GF-D8 (cell line): ENCODE data around the gene NYNRIN.
"Not testable (repeated sequence)": the region's sequence is repeated elsewhere in the genome, so short reads cannot be mapped to it uniquely, and the experiment has no call there.

ENCODE experiments used
- DNase-seq: peaks from one replicate; lab custom pipeline; 2025; lab: John Stamatoyannopoulos, UW

The NYNRIN gene

DNA sequence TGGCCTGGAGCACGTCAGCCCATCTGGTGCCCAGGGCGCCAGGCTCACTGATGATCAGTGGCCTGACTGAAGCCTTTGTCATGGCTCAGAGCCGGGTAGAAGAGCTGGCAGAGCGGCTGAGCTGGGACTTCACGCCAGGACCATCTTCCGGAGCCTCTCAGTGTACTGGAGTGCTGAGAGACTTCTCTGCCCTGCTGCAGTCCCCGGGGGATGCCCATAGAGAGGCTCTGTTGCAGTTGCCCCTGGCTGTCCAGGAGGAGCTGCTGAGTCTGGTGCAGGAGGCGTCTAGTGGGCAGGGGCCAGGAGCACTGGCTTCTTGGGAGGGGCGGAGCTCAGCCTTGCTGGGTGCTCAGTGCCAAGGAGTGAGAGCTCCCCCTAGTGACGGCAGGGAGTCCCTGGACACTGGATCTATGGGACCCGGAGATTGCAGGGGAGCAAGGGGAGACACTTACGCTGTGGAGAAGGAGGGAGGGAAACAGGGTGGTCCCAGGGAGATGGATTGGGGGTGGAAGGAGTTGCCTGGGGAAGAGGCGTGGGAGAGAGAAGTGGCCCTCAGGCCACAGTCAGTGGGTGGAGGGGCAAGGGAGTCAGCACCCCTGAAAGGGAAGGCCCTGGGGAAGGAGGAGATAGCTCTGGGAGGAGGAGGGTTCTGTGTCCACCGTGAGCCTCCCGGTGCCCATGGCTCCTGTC is 32.9 kb downstream of the NYNRIN start:
- DNase-seq, result peak; percentile 65

DNA sequence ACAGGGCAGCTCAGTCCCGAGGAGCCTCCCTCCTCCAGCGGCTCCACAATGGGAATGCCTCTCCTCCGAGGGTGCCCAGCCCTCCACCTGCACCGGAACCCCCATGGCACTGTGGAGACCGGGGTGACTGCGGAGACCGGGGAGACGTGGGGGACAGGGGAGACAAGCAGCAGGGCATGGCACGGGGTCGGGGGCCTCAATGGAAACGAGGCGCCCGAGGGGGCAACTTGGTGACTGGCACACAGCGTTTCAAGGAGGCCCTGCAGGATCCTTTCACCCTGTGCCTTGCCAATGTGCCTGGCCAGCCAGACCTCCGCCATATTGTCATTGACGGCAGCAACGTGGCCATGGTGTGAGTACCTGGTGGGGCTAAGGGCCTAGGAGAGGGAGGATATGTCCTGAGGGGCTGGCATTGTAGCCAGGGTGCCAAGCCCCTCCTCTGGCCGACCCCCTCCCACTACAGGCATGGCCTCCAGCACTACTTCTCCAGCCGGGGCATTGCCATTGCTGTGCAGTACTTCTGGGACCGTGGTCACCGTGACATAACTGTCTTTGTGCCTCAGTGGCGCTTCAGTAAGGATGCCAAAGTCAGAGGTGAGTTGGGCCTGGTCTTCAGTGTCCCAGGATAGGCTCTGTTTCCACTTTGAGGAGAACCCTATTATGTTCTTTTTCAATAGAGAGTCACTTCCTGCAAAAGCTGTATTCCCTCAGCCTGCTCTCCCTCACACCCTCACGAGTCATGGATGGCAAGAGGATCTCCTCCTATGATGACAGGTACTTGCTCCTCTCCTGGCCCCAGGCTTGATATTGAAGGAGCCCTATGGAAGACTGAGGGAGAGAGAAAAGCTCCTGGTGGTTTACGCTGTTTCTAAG is 33.7 kb downstream of the NYNRIN start:
- no peak for DNase-seq

DNA sequence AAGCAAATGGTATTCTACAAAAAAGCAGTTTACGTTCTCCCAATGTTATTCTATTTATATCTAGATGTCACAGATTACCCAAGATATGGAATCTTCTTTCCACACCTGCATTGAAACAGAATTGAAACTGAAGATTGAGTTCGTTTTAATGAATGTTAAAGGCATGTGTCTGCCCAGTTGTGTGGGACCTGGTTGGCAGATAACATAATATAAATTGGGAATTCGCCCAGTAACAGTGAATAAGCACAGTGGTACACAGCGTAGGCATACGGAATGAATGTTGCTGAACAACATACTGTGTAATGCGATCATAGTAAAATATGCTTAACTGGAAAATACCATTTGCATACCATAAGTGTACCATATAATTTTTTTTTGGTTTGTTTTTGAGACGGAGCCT is 35.2 kb downstream of the NYNRIN start:
- DNase-seq, result no peak

DNA sequence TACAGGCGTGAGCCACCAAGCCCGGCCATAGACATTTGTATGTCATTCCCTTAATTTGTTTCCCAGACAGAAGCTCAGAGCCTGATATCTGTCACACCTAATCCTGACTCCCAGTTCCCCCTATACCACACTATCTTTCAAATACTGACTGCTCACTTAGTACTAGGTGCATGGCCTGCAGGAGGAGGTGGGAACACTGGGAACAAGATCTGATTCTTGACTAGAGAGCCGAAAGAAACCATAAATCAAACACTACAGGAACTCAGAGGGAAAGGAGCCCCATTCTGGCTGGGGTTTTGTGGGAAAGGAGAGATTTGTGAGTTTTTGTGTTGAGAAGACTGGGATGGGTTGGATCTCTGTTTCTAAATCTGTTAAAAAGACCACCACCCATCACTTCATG is 35.9 kb downstream of the NYNRIN start:
- no peak for DNase-seq

DNA sequence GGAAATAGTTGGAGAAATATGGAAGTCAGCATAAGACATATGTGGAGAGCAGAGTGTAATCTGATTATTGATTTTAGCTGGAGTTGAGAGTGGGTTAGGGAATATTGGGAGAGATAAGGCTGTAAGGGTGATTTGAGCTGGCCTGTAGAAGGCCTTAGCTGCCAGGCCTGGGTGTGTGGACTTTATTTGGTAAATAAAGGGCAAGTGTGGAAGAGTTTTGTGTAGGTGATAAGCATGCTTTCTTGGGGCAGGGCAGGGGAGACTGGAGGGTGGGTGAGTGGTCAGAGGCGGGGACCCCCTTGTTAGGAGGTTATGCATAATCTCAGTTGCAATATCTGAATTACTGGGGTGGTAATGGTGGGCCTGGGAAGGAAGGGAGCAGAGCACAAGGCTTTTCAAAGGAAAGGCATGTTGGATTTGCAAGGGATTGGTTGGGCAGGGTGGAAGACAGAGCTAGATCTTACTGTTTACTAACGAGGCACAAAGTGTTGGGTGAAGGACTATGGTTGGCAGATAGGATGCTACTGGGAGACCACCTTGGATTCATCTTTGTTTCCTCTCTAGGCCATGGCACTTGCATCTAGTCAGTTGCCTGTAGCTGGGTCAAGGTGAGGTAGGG is 36.5 kb downstream of the NYNRIN start:
- DNase-seq, result no peak

DNA sequence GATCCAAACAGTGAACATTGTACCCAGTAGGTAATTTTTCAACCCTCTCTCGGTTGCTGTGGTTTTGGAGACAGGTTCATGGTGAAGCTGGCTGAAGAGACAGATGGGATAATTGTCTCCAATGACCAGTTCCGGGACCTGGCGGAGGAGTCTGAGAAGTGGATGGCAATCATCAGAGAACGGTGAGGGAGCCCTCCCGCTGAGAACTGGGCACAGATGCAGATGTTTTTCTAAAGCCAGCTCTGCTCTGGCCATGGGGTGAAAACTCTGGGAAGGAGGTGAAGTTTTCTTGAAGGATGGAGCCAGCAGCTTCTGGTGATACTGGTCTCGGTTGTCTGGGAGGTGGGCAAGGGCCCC is 37.2 kb downstream of the NYNRIN start:
- DNase-seq, result no peak

DNA sequence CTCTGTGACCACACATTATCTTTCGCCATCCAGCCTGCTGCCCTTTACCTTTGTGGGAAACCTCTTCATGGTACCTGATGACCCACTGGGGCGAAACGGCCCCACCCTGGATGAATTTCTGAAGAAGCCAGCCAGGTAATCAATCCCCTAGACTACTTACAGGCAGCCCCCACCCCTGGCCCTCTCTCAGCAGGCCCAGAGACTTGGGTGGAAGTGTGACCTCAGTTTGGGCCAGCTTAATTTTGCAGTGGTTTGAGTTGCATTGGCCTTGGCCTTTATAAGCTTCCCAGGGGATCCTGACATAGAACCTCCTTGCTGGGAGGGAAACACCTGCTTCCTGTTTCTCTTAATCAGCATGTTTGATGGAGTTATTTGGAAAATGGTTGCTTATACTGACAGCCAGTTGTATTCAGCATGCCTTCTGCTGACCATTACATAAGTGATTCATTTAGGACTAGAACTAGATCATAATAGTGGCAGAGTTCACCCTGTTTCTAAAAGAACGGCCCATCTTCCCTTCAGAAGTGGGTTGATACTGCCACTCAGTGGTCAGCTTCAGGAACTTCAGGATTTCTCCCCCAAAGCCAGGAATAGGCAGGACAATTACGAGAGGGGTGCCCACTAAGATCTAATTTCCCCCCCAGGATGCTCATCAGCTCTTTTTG is 37.7 kb downstream of the NYNRIN start:
- DNase-seq, result peak; percentile 83

DNA sequence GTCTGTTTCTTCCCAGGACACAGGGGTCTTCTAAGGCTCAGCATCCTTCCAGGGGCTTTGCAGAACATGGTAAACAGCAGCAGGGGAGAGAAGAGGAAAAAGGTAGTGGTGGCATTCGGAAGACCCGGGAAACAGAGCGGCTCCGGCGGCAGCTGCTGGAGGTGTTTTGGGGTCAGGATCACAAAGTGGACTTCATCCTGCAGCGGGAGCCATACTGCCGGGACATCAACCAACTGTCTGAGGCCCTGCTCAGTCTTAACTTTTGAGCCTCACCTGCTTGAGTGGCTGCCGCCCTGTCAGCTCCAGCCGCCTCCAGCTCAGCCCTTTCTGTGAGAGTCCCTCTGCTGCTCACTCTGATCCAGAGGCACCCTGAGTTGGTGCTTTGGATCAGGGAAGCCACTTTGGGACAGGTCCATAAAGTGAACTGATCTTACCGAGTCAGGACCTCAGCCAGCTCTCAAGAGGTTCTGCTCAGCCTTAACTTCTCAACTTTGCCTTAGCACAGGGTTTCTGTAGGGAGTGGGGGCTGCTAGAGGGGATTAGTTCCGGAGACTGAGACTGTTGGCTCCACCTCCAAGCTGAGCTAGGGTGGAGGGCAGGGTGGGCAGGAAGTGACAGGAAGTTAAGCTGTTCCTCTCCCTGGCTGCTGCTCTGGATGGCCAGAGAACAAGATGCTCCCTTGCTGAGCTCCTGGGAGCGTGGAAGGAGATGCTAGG is 38.4 kb downstream of the NYNRIN start:
- peak; percentile 15 for DNase-seq

DNA sequence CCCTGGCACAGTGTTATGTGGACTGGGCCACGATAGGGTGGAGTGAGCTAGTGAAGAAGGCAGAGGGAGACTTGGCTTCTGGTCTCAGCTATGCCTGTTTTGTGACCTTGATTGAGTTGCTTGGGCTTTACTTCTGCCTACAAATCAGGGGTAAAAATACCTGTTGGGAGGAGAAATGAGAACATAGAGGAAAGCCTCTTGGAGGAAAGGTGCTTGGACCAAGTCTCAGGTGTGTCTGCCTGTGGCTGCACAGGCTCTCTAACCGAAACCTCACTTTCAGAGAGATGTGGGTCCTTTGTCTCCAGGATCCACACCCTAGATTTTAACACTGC is 38.9 kb downstream of the NYNRIN start:
- DNase-seq, result no peak

DNA sequence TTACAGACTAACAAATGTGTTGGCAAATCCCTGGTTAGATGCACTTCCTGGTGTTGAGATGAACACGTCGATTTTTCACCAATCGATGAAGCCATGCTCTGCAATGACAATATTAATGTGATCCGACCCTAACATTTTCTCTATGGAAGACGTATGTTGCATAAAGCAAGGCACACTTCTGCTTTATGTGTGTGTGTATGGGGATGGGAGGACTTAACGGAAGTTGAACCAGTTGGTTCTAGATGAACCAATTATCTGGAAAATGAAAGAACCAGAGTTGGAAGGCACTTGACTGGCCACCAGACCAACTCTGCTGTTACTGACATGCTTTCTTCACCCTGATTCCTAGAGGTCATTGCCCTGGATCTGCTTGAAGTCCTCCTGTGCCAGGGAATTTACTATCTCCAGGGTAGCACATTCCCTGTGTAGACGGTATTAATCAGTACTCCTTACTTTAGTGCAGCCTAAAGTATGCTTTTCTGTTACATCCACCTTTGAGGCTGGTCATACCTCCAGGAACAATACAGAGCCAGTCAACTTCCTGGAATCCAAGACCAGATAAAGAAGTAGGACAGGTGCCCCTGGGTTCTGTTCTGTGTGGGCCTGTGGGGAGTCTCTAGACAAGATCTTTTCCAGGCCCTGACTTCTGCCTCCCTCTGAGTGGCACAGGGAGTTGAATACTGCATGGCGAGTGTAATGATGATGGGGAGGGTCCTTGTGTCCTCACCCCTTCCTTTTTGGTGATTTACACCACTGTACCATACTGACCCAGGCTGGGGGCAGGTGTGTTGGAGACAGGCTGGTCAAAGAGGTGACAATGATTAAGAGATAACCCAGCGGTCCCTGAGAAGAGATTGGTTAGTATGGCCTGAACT is 39.7 kb downstream of the NYNRIN start:
- DNase-seq, result no peak

DNA sequence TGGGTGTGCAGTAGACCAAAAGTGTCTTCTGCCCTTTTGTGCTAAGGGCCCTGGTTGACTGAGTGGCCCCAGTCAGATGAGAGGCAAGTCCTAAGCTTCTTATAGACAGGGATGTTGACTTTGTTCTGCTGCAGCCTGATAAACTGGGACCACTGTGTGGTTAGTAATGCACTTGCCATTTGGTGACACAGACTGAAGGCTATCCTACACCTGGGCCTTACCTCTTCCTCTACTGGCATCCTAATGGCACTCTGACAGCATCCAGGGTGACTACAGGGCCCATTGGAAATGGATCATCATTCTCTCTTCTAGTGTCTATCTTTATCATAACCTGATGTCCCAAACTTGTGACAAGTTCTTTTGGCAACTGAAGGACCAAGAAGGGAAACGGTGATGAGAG is 40.5 kb downstream of the NYNRIN start:
- DNase-seq, result no peak

DNA sequence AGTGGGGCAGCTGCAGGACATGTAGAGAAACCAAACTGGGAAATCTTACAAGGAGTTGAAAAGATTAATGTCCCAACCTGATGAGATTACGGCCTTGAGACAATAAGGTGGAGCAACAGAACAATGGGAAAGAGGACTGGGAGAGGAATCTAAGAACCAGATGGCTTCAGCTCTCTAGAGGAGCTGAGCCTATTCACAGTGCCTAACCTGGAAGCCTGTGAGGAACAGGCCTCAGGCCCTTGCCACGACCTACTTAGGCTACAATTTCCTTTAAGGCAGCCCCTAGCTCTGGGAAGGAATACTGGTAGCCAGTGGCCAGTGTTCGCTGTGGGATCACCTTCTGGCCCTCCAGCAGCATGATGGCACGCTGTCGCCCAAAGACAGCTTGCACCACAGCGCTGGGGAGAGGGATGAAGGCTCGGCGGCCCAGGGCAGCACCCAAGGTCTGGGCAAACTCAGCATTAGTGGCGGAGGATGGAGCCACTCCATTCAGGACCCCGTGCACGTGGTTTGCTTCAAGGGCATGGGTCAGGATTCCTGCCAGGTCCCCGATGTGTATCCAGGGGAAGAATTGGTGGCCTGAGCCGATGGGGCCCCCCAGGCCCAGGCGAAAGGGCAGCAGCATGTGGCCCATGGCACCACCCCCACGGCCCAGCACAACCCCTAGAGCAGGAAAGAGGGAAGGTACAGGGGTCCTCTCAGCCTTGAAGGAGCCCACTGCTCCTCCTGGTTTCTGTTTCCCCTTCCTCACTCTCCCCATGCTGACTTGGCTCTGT is 41.2 kb downstream of the NYNRIN start:
- DNase-seq, result no peak

DNA sequence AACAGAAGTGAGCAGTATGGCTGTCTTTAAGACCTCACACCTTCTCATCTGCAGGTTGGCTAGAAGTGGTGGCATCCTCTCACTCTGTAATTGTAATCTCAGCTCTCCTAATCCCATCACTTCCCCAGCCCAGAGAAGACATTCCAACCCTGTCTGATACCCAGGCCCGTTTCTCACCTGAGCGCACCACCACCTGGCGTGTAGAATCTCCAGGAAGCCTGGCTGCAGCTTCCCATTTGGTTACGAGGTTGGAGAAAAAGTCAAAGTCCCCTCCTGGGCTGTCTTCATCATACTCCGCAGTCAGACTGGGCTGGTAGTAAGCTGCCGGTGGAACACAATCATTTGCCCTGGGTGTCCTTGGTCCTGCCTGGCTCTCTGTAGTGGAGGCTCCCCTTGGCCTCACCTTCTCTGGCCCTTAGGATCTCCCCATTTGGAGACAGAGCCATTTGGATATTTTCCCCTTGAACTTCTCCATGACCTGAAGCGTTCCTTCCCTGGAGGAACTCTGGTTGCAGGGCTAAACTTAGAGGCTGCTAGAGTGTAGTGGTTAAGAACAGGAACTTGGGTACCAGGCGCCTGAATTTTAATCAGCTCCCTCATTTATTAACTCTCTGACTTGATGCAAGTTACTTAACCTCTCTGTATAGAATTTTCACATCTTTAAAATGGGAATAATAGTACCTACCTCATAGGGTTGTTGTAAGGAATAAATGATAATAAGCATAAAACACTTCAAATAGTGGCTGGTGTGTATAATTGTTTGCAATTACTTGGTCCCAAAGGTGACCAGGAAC is 42.0 kb downstream of the NYNRIN start:
- no peak for DNase-seq

DNA sequence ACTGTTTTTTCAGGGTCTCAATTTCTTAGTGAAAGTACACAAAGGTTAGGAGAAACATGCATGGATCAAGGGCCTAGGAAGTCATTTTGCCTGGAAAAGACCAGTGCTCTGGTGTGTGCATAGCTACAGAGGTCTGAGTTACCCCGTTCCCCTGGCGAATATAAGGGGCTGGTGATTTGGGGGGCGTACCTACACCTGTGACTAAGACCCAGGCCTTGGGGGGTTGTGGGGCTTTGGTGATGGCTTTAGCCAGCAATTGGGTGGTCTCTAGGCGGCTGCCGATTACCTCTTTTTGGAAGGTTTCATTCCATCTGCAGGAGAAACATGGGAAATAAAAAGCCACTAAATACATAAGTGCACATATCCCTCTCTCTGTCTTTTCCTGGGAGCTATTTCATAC is 42.7 kb downstream of the NYNRIN start:
- DNase-seq, result no peak

DNA sequence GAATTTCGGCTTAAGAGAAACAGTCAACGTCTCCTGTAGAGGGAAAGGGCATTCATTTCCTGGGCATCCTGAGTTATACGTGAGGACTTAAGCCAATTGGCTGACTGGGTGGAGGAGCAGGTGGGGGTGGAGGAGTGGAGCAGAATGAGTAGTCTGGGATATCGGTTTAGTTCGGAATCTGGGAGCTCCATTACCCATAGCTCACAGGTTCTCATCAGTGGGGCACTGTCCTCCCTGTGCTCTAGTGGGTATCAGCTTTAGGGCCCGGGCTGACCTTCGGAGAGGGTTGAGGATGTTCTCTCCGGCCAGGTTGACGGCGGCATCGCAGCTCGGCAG is 43.1 kb downstream of the NYNRIN start:
- DNase-seq, result no peak

DNA sequence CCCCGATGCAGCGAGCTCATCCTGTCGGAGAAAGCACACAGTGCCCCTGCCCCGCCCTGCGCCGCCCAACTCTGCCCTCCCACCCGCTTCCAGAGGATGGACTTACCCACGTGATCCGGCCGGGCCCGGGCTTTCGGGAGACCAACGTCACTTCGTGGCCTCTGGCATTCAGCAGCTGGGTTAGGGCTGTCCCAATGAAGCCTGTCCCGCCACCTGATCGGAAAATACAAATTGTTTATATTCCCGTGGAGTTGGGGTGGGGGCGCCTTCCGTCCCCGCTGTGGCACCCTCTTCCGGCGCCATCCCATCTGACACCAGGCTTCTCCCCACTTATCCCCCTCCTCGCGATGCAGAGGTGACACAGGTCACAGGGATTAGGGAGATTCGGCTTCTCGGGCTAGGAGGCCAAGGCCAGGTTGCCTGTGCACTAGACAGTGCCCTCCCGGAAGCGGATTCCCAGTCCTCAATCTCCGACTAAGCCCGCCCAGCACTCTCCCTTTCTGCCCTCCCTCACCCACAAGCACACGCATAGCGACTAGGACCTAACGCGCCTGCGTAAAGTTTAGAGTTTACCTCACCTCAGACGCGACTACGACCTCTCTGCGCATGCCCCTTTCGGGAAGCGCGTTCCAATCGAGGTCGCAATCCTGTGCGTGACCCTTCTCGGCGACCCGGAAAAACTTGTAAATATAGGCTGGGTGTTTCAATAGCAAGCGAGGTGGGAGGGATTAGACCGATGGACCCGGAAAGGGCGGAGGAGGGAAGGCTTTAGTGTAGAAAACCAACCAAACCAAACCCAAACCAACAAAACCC is 43.6 kb downstream of the NYNRIN start, which contains the start of gene SDR39U1:
Gene SDR39U1 (minus strand): TSS at position 537 of the 813 bp plus-strand sequence. CDS start 7 bp downstream, at position 530.
- peak; percentile 97 for DNase-seq

DNA sequence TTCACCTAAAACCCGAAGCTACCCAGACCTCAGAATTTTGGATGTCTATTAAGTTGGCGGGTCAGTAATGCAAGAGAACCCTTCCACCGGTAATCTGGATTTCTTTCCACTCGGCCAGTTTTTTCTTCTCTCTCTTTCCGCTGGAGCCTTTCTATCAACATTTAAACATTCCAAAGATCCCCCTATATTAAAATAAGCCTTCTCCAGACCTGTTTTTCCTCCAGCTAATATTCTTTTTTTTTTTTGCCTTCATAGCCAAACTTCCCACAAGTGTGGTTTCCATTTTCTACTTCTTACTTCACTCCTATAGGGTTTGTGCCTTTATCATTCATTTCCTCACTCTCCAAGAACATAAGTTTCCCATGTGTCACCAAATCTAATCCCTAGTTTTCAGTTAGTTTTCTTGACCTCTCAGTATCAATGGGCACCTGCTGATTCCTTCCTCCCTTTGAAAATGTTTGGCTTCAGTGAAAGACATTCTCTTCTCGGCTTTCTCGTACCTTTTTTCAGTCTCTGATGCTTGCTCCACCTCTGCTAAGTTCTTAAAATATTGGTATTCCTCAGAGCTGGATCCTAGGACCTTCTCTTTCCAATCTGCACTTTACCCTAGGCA is 44.4 kb downstream of the NYNRIN start:
- DNase-seq, result no peak

DNA sequence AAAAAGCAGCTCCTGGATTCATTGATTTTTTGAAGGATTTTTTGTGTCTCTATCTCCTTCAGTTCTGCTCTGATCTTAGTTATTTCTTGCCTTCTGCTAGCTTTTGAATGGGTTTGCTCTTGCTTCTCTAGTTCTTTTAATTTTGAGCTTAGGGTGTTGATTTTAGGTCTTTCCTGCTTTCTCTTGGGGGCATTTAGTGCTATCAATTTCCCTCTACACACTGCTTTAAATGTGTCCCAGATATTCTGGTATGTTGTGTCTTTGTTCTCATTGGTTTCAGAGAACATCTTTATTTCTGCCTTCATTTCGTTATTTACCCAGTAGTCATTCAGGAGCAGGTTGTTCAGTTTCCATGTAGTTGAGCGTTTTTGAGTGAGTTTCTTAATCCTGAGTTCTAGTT is 52.0 kb downstream of the NYNRIN start:
- not testable (repeated sequence) for DNase-seq
